Body of pancreas (tissue), 4 donors: ENCODE results near the gene OLFM3. TPM values are rescaled to one million over a fixed set of nuclear protein-coding genes. Genes with fewer than 3 reads are reported as not detected.

Source experiments
- ATAC-seq: fragments of 150-250 bp; one replicate; pipeline ENCODE4 v1.9.1; 2016
- DNase-seq, 4 donors: peaks; one replicate each; pipeline ENCODE4 v3.0.0-alpha.2; 2019
- H3K27ac ChIP-seq, 4 donors: fragments of 200-600 bp; sonication (generic); 1 replicate in 3 of 4; 2 replicates in 1 of 4; pipeline versions ENCODE4 v1.5.1 to v1.6.1; 2016 to 2019; ENCODE audit warnings: mild to moderate bottlenecking in 1 of 4, mixed read lengths in 1 of 4, moderate library complexity in 1 of 4
- H3K27me3 ChIP-seq, 2 donors: fragments of 200-600 bp; sonication (generic); one replicate each; pipeline ENCODE4 v1.6.0; 2016; ENCODE audit warnings: mild to moderate bottlenecking in 1 of 2
- H3K36me3 ChIP-seq, 2 donors: fragments of 200-600 bp; sonication (generic); replicated peaks in 1 of 2; 2 replicates each; pipeline ENCODE4 v1.5.1; 2016; ENCODE audit warnings: low read depth in 2 of 2; ENCODE audit not compliant: insufficient read depth in 1 of 2
- H3K4me1 ChIP-seq: fragments of 200-600 bp; sonication (generic); one replicate; pipeline ENCODE4 v1.6.0; 2016
- H3K4me3 ChIP-seq, 2 donors: fragments of 200-600 bp; sonication (generic); 1 replicate in 1 of 2; 2 replicates in 1 of 2; pipeline ENCODE4 v1.5.1; 2016 to 2019
- H3K9me3 ChIP-seq, 3 donors: fragments of 200-600 bp; sonication (generic); 1 replicate in 2 of 3; 2 replicates in 1 of 3; pipeline ENCODE4 v1.5.1; 2016
- POLR2A ChIP-seq, 3 donors: fragments of 450-650 bp; IDR thresholded peaks; one replicate each; pipeline ENCODE4 v1.6.1; 2016; ENCODE audit warnings: antibody characterized with exemption in 3 of 3, mild to moderate bottlenecking in 2 of 3
- WGBS, 2 donors: methylation state at CpG; one replicate each; pipeline ENCODE4 v1.1.5; 2017; 5-methylcytosine and 5-hydroxymethylcytosine counted together
- intact Hi-C: fragments of 100-400 bp; cut with DNase I; formaldehyde crosslinking; loops from one replicate; pipeline ENCODE4 v1.15.1; 2023
- total RNA-seq, 2 donors: library from RNA; depleted of rRNA; stranded (reverse); fragments of >200 nt; gene quantifications; one replicate each; pipeline ENCODE4 v1.1.0, GENCODE V29; 2016
- TF ChIP-seq, protein P1 (sequence below), 7 experiments: fragments of 450-650 bp in 4 of 7; fragments of 200-600 bp in 3 of 7; sonication (generic) in 3 of 7; IDR thresholded peaks; one replicate each; pipeline ENCODE4 v1.5.1; 2016 to 2019; ENCODE audit warnings: antibody characterized with exemption in 7 of 7

OLFM3 gene
- total RNA-seq, 2 donors from 2014 or later: not detected

DNA sequence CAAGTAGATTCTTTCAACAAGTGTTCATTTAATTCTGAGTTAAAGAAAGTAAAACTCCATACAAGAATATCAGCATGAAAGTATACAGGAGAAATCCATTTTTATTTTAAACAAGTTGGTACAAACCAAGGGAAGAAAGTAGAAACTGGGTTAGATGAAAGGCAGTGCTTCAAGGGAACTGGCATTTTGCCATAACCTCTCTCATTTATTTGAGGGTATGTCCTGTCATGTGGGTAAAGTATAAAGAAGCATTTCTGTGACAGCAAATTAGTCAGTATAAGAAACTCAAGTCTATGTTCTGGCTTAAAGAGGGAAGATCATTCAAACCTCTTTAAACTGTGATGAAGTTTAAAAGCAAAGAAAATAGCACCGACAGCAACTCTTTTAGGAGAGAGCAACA is 32.0 kb downstream of the OLFM3 start:
- DNase-seq (no peak), ATAC-seq (no peak)
- TF ChIP-seq POLR2A (IDR thresholded peaks at IDR 0.05): no peak
- intact Hi-C loops: no loop called here
- Histone ChIP-seq H3K36me3 (no peaks in the 10 kb centered on the region), H3K4me1 (no peaks in the 10 kb centered on the region), H3K27ac (no peak overlapping the region), H3K4me3 (no peak overlapping the region), H3K27me3 (no peaks in the 10 kb centered on the region), H3K9me3 (no peaks in the 10 kb centered on the region)
- 0% methylated on average over 1 of the region's 1 CpG for WGBS, 2 donors

DNA sequence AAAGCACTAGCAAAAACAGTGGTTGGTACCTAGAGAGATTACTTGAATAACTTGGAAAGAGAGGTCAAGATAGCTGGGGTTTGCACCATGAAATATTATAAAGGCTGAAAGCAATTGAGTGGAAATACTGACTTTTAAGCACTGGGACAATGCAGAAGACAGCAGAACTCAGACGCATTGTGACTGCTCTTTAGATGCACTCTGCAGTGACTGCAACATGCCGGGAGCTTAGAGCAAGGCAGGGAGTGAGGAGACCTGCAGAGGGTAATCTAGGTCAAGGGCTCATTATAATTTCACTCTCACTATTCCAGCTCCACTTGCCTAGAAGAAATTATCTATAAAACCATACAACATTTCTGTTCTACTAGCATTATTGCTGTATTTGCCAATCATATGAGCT is 36.6 kb downstream of the OLFM3 start:
- Histone ChIP-seq H3K4me3 (no peak overlapping the region), H3K9me3 (no peaks in the 10 kb centered on the region), H3K27me3 (no peaks in the 10 kb centered on the region), H3K36me3 (no peaks in the 10 kb centered on the region), H3K27ac (no peak overlapping the region), H3K4me1 (no peaks in the 10 kb centered on the region)
- ATAC-seq (no peak), DNase-seq (no peak)
- TF ChIP-seq, protein P1, sequence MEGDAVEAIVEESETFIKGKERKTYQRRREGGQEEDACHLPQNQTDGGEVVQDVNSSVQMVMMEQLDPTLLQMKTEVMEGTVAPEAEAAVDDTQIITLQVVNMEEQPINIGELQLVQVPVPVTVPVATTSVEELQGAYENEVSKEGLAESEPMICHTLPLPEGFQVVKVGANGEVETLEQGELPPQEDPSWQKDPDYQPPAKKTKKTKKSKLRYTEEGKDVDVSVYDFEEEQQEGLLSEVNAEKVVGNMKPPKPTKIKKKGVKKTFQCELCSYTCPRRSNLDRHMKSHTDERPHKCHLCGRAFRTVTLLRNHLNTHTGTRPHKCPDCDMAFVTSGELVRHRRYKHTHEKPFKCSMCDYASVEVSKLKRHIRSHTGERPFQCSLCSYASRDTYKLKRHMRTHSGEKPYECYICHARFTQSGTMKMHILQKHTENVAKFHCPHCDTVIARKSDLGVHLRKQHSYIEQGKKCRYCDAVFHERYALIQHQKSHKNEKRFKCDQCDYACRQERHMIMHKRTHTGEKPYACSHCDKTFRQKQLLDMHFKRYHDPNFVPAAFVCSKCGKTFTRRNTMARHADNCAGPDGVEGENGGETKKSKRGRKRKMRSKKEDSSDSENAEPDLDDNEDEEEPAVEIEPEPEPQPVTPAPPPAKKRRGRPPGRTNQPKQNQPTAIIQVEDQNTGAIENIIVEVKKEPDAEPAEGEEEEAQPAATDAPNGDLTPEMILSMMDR (IDR thresholded peaks at IDR 0.05): no peak
- TF ChIP-seq POLR2A (IDR thresholded peaks at IDR 0.05): no peak
- WGBS, 2 donors: 50 to 57% methylated on average over 2 of the region's 2 CpGs
- intact Hi-C loops: no loop called here

DNA sequence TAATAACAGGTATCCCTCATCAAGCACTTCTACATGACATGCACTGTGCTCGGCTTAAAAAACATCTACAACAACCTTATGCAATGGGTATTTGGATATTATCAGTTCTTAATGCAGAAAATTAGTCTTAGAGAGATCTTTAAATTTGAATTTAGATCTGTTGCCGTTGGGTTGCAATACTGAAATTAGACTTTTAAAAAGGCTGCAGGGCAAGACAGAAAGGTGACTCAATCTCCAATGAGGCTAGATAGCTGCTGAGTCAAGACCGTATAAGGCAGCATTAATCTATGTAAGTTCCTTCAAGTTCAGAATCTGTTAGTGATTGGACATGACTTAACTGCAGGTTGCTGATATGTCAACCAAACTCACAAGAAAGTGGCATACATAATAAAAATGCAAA is 37.3 kb downstream of the OLFM3 start:
- Histone ChIP-seq H3K4me3 (no peak overlapping the region), H3K4me1 (no peaks in the 10 kb centered on the region), H3K36me3 (no peaks in the 10 kb centered on the region), H3K9me3 (no peaks in the 10 kb centered on the region), H3K27me3 (no peaks in the 10 kb centered on the region), H3K27ac (no peak overlapping the region)
- 67% methylated on average over 3 of the region's 3 CpGs for WGBS, 2 donors
- intact Hi-C loops: no loop called here
- DNase-seq (no peak), ATAC-seq (no peak)
- no peak for TF ChIP-seq POLR2A (IDR thresholded peaks at IDR 0.05)

DNA sequence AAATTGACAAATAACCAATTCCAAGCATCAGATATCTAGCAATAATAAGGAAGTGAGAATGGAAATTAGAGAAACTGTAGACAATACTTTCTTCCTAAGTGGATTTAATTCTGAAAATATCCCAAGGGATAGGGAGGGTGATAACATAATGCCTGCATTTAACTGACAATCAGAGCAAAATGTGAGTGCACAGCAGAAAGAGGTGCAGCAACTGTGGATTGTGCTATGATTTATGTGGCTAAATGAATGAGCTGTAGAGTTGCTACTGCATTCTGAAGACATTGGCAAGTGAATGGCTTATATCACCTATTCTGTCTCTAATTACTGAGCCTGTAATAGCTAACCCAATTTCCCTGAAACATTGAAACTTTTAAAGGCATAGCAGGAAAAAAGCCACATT is 39.0 kb downstream of the OLFM3 start:
- Histone ChIP-seq H3K4me1 (no peaks in the 10 kb centered on the region), H3K9me3 (no peaks in the 10 kb centered on the region), H3K36me3 (no peaks in the 10 kb centered on the region), H3K27ac (no peak overlapping the region), H3K4me3 (no peak overlapping the region), H3K27me3 (no peaks in the 10 kb centered on the region)
- no peak for TF ChIP-seq POLR2A (IDR thresholded peaks at IDR 0.05)
- TF ChIP-seq, protein P1 (IDR thresholded peaks at IDR 0.05): no peak
- intact Hi-C loops: no loop called here
- ATAC-seq: no peak
- DNase-seq: no peak

DNA sequence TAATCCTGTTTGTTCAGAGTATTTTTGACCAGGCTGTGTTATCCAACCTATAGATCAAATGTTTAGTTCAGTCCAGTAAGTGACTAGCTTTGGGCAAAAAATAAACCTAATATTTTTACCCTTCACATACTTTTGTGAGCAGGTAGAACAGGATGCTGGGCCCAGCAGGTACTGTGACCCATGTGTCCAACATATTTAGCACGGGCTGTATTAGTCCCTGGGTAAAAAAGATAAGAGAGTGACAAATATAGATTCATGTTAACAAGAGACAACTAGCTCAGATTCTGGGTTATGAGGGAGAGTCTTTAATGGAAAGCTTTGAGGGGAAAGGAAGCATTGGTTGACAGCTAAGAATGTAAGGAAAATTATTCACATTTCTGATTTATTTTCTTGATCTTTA is 43.1 kb downstream of the OLFM3 start:
- Histone ChIP-seq H3K4me3 (no peak overlapping the region), H3K9me3 (no peaks in the 10 kb centered on the region), H3K4me1 (peaks cover 16% of the 10 kb centered on the region), H3K27me3 (no peaks in the 10 kb centered on the region), H3K27ac (no peak overlapping the region), H3K36me3 (no peaks in the 10 kb centered on the region)
- ATAC-seq (no peak), DNase-seq (no peak)
- WGBS, 2 donors: 20 to 36% methylated on average over 1 of the region's 1 CpG
- no peak for TF ChIP-seq POLR2A (IDR thresholded peaks at IDR 0.05)
- TF ChIP-seq, protein P1 (IDR thresholded peaks at IDR 0.05): no peak
- intact Hi-C loops: no loop called here

DNA sequence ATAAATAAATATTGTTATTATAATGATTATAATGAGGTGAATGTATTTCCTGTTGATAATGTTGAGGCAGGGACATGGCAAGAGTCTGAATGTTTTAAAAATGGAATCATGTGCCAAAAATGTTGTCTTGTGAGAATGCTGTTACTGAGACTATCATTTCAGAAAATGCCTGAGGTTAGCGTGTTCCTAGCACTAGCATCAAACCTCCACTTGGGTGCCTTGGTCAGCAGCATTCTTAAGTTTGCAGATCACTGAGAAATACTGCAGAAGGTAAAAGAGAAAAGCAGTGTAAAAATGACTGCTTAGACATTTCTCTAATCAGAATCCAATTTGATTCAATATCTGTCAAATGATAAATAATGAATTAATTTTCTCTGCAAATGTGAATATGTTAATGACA is 50.8 kb downstream of the OLFM3 start:
- no peaks in the 10 kb centered on the region for H3K27me3 ChIP-seq
- no peak for DNase-seq
- intact Hi-C loops: no loop called here
- no peak overlapping the region for H3K4me3 ChIP-seq
- WGBS, 2 donors: 78 to 80% methylated on average over 1 of the region's 1 CpG
- no peak for ATAC-seq
- H3K36me3 ChIP-seq: no peaks in the 10 kb centered on the region
- peaks cover 4% of the 10 kb centered on the region for H3K4me1 ChIP-seq
- no peaks in the 10 kb centered on the region for H3K9me3 ChIP-seq
- no peak for TF ChIP-seq POLR2A (IDR thresholded peaks at IDR 0.05)
- TF ChIP-seq, protein P1 (IDR thresholded peaks at IDR 0.05): no peak
- no peak overlapping the region for H3K27ac ChIP-seq
